Measurements from ENCODE around the gene AQP5.
A peak's percentile ranks its signal among the peaks of the same experiment; 100 is the strongest.

Gene AQP5

GRCh38 chr12:49951411-49952240, 10.0 kb upstream of the AQP5 start:
- peak; percentile 30 for DNase-seq

GRCh38 chr12:49952391-49953055, 9.1 kb upstream of the AQP5 start:
- DNase-seq = no peak

- DNase-seq = no peak
These were observed 8.5 kb upstream of the AQP5 start for GRCh38 chr12:49953151-49953550.

- DNase-seq = no peak
These were observed 7.5 kb upstream of the AQP5 start for GRCh38 chr12:49953961-49954846.

- no peak for DNase-seq
These were observed 6.5 kb upstream of the AQP5 start for GRCh38 chr12:49954863-49955830.

GRCh38 chr12:49955899-49956662, 5.6 kb upstream of the AQP5 start:
- DNase-seq = no peak

- DNase-seq = no peak
These were observed 4.8 kb upstream of the AQP5 start for GRCh38 chr12:49956663-49957569.

- DNase-seq = no peak
These were observed 4.1 kb upstream of the AQP5 start for GRCh38 chr12:49957570-49957967.

- no peak for DNase-seq
These were observed 1.8 kb upstream of the AQP5 start for GRCh38 chr12:49959685-49960473.

GRCh38 chr12:49960474-49961110, 1.1 kb upstream of the AQP5 start:
- no peak for DNase-seq

- DNase-seq = no peak
These were observed 507 bp downstream of the AQP5 start for GRCh38 chr12:49961993-49962764.

- DNase-seq = no peak
These were observed 1.4 kb downstream of the AQP5 start for GRCh38 chr12:49962861-49963765.

GRCh38 chr12:49963976-49964815, 2.5 kb downstream of the AQP5 start:
- no peak for DNase-seq

- no peak for DNase-seq
These were observed 3.4 kb downstream of the AQP5 start for GRCh38 chr12:49964849-49965624.

GRCh38 chr12:49965836-49966235, 4.2 kb downstream of the AQP5 start:
- DNase-seq = no peak
